T47D (cell line): ENCODE results near the gene LARGE2.

Experiments used
- DNase-seq, 2 experiments: peaks; one replicate each; pipeline versions ENCODE4 v3.0.0 to v3.0.0-alpha.2; 2011 to 2012; ENCODE audit warnings: low read depth in 1 of 2, low spot score in 1 of 2
- JUND ChIP-seq: IDR thresholded peaks from 2 replicates; pipeline ENCODE4 v1.6.1; 2012; ENCODE audit warnings: low read depth
- in situ Hi-C: cut with HindIII; loops from 2 replicates; pipeline ENCODE4 v1.10.0; 2016; ENCODE audit warnings: low sequenced_read_pairs, low pct_unique_long_range_greater_than_20kb

LARGE2 gene

GRCh38 chr11:45945397-45945999 is 23.0 kb downstream of the LARGE2 start:
- in situ Hi-C loops: no loop called here
- no peak for TF ChIP-seq JUND
- no peak for DNase-seq

- TF ChIP-seq JUND: no peak
- in situ Hi-C loops: no loop called here
- DNase-seq: no peak
These were observed 25.4 kb downstream of the LARGE2 start for GRCh38 chr11:45947885-45948284.

GRCh38 chr11:45948356-45948755 is 25.9 kb downstream of the LARGE2 start:
- in situ Hi-C loops: no loop called here
- no peak for DNase-seq
- TF ChIP-seq JUND: no peak

GRCh38 chr11:45949992-45950407 is 27.5 kb downstream of the LARGE2 start:
- DNase-seq: no peak
- in situ Hi-C loops: no loop called here
- TF ChIP-seq JUND: no peak

- DNase-seq: no peak
- in situ Hi-C loops: no loop called here
- TF ChIP-seq JUND: no peak
These were observed 37.4 kb downstream of the LARGE2 start for GRCh38 chr11:45959851-45960250.

GRCh38 chr11:45960387-45961095 is 38.1 kb downstream of the LARGE2 start:
- DNase-seq: no peak
- in situ Hi-C loops: no loop called here
- TF ChIP-seq JUND: no peak

GRCh38 chr11:45961751-45962240 is 39.3 kb downstream of the LARGE2 start:
- no peak for TF ChIP-seq JUND
- DNase-seq: no peak
- in situ Hi-C loops: no loop called here

GRCh38 chr11:45964911-45965389 is 42.5 kb downstream of the LARGE2 start:
- in situ Hi-C loops: no loop called here
- DNase-seq: peak; percentile 43 to 84
- no peak for TF ChIP-seq JUND

- DNase-seq: no peak
- in situ Hi-C loops: no loop called here
- no peak for TF ChIP-seq JUND
These were observed 45.0 kb downstream of the LARGE2 start for GRCh38 chr11:45967506-45967905.

- in situ Hi-C loops: no loop called here
- DNase-seq: no peak
- no peak for TF ChIP-seq JUND
These were observed 46.4 kb downstream of the LARGE2 start for GRCh38 chr11:45968901-45969300.

- TF ChIP-seq JUND: no peak
- no peak for DNase-seq
- in situ Hi-C loops: no loop called here
These were observed 51.1 kb downstream of the LARGE2 start for GRCh38 chr11:45973601-45974000.

GRCh38 chr11:45974806-45975205 is 52.4 kb downstream of the LARGE2 start:
- in situ Hi-C loops: no loop called here
- no peak for DNase-seq
- no peak for TF ChIP-seq JUND
